ENCODE data around the gene TRA2A.
A peak's percentile ranks its signal among the peaks of the same experiment; 100 is the strongest.
"Not testable (repeated sequence)": the region's sequence is repeated elsewhere in the genome, so short reads cannot be mapped to it uniquely, and the experiment has no call there.

TRA2A gene

DNA sequence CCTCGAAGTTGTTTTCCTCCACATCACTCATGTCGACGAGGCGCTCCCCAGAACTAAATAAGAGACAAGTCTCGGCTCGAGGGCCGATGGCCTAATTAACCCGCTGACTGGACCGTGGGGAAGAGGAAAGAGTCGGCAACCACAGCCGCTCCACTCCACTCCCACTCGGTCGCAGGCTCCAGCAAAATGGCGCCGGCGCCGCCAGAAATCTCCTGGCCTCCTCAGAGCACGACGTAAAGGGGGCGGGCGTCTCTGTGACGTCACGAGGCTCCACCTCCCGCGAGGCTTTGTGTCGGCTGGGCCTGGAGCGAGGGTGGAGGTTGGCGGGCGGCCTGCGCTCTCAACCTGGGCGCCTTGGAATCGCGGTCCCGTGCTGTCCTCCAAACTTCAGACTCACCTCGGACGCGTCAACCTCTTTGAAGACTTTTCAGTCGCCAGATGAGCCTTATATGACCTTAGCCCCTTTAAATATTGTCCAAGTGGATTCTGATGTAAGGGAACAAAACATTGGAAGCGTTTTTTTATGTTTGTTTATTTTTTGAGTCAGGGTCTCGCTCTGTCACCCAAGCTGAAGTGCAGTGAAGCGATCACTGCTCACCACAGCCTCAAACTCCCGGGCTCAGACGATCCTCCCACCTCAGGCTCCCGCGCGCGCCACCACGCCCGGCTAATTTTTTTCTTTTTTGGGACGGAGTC lies at the start of gene TRA2A:
TRA2A (minus strand) TSS at position 188 of the 696 bp plus-strand sequence; CDS start at position 31, 157 bp downstream.
- peak; percentile 61 for DNase-seq

DNA sequence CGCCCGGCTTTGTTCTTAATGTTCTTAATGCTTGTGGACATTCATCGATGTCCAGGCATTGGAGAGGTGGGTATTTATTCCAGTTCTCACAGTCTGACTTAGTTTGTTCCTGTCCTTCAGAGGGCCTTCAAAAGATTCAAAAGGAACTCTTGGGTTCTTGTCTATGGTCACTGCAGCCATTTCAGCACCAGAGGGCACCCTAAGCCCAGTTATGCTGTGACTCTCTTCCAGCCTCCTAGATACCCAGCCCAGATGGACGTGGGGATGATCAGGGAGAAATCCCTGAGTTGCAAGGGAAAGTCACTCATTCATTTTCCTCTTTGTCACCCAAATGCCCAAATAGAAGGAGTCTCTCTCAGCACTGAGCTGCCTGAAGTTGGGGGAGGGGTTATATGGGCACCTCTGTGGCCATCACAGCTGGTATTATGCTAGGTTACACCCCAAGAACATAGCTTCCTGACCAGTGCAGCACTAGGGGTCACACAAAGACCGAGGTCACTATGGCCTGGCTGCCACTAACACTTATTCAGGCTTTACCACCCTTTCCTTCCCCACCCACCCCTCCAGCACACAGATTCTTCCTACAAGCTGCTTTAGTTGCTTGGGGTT lies 38.9 kb upstream of the TRA2A start:
- DNase-seq, result no peak

DNA sequence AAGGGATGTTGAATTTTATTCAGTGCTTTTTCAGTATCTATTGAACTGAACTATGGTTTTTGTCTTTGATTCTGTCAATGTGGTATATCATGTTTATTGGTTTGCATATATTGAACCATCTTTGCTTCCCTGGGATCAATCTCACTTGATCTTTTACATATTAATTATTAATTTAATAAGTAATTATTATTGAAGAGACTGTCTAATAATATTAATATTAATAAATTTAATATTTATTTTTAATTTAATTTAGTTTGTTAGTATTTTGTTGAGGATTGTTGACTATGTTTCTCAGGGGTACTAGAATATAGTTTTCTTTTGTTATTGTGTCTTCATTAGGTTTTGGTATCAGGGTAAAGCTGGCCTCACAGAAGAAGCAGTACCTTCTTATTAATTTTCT lies 26.5 kb upstream of the TRA2A start:
- DNase-seq, result no peak

DNA sequence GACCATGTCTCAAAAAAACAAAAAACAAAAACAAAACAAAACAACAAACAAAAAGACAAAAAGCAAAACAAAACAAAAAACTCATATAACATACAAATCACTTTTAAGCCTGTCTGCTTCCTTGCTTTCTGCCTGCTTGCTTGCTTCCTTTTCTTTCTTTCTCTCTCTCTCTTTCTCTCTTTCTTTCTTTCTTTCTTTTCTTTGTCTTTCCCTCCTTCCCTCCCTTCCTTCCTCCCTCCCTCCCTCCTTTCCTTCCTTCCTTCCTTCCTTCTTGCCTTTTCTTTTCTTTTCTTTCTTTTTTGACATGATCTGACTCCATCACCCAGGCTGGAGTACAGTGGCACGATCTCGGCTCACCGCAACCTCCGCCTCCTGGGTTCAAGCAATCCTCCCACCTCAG lies 15.9 kb upstream of the TRA2A start:
- no peak for DNase-seq

DNA sequence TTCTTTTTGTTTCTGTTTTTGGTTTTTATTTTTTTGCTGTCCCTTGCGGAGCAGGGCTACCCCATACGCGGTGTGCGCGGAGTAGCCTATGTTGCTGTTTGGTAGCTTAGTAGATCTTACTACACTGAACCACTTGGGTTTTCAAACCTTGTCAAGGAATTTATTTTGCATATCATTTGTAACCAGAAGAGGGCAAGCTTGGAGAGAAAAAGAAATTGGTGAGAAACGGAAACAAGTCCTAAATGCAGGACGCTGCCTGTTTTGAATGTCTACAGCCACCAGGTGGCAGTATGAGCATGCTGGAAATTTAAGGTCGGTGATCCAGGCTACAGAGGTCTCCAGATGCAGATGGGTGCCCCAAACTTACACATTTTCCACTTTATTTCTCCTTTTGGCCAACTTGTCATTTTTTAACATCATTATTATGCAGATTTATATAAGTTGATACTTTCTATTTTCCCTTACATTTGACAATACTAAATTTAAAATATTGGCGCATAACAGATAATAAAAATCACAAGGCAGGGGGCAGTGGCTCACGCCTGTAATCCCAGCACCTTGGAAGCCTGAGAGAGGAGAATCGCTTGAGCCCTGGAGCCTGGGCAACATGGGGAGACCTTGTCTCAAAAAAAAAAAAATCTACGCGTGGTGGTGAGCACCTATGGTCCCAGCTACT lies 15.3 kb upstream of the TRA2A start:
- no peak for DNase-seq

DNA sequence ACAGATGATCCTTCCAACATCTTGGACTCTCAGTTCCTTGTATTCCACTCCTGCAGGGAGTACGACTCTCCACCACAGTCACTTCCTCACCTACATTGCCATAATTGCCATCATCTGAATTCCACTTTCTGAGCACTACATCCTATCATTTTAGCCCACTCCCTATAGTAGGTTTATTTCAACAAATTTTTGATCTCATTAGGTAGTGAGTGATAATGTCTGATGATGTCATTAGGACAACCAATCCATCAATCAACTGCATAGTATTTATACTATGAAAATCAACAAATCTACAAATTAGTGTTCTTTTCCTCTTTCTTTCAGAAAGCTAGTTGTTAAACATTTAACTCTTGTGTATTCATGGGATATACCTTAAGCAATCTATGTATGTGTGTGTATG lies 13.7 kb upstream of the TRA2A start:
- DNase-seq, result no peak

DNA sequence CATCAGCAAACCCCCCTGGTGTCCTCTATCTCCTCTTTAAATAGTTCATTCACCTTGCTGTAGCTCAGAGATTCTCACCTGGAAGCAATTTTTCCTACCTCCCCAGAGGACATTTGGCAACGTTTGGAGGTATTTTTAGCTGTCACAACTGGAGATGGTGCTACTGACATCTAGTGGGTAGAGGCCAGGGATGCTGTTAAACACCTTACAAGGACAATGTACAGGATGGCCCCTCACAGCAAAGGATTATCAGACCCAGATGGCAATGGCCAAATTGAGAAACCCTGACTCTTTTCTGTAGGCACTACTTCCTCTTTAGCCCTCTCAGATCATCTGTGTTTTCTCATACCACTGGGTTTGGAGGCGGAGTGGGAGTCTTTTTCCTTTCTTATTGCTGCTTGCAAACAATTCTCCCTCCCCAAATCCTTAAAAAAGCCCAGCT lies 13.2 kb upstream of the TRA2A start:
- no peak for DNase-seq

DNA sequence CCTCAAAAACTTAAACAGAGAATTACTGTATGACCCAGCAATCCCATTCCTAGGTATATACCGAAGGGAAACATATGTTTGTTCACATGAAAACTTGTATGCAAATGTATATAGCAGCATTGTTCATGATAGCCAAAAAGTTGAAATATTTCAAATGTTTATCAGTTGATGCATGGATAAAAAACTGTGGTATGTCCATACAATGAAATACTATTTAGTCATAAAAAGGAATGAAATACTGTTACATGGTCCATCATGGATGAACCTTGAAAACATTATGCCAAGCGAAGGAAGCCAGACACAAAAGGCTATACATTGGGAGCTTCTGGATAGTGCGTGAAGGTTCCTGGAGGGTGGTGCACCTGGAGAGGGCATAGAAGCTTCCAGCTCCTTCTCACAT lies 11.0 kb upstream of the TRA2A start:
- no peak for DNase-seq

DNA sequence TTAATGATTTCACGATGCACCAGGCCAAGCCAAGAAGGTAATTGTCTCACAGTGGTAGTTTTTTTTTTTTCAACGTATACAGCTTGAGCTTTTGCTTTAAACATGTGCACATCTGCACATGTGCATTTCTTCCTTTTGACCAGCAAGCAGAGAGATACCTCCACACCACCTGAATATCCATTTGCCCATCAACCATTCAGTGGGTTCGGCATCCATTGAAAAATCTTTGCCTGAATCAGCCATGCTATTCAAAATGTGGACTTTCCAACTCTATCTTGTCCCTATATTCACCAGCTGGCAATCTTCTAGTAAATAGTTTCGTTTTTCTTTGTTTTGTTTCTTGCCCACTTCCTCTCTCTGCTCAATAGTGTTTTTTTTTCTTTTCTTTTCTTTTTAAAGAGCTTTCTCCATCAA lies 7.7 kb upstream of the TRA2A start:
- DNase-seq, result no peak

DNA sequence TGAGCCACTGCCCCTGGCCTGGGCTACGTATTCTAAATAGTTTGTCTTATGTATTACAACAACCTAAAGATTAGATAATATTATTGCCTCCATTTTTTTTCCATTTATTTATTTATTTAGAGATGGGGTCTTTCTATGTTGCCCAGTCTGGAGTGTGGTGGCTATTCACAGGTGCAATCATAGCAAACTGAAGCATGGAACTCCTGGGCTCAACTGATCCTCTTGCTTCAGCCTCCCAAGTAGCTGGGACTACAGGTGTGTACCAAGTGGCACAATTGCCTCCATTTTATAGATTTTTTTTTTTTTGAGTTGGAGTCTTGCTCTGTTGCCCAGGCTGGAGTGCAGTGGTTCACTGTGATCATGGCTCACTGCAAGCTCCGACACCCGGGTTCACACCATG lies 6.5 kb upstream of the TRA2A start:
- DNase-seq, result no peak

DNA sequence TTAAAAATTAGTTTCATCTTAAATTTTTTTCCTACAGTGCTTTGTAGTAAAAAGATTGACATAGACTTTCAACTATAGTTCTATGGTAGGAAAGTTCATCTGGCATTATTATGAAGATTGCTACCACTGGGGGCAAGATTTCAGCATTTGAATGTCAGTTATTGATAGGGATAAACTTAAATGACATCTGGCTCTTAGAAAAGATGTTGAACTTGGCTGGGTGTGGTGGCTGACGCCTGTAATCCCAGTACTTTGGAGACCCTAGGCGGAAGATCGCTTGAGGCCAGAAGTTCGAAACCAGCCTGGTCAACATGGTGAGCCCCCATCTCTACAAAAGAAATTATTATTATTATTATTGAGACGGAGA lies 1.4 kb upstream of the TRA2A start:
- DNase-seq, result no peak

DNA sequence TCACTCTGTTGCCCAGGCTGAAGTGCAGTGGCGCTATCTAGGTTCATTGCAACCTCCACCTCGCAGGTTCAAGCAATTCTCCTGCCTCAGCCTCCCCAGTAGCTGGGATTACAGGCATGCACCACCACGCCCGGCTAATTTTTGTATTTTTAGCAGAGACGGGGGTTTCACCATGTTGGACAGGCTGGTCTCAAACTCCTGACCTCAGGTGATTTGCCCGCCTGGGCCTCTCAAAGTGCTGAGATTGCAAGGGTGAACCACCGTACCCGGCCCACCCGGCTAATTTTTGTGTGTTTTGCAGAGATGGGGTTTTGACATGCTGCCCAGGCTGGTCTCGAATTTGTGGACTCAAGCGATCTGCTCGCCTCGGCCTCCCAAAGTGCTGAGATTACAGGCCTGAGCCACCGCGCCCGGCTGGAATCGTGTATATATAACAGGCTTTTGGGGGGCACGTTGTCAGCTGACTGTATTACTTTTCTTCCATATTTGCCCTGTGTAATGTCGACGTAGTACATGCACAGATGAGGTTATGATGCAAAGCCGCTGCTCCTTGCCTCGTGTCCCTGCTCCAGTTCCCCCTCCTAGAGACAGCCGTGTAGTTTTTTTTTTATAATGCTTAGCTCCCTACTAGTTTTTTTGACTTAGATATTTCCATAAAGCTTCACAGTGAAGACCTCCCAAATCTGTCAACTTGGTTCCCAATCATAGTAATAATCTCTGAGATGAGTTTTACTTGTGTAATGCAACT lies 883 bp upstream of the TRA2A start:
- no peak for DNase-seq

DNA sequence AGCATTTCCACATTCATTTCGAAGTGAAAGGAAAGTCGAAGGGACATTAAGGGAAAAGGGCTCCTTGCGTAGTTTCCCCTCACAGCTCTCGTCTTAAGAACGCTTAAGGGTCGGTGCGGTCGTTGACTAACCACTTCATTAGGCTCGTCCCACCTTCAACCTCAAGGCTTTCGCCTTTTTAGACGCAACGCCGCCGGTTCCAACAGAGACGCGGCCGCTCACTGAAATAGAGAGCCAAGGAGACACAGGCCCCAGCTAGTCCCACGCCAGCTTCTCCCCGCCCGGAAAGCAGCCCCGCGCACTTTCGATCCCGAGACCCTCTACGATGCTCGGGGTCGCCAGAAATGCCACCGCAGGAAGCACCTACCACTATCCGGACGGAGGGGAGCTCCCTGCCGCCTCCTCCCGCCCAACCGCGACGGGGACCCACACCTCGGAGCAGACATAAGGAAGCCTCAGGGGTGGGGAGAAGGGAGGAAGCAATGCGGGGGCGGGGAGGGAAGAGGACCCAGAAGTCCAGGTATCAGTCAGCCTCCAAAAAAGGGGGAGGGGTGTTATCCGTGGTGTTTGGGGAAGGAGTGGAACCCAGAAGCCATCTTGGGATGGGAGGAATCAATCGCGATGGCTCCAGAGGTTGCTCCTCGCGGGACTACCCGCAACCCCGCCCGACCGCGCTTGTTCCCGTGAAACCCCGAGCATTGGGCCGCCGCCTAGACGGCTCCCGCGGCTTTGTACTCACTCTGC lies 559 bp downstream of the TRA2A start:
- DNase-seq, result no peak

DNA sequence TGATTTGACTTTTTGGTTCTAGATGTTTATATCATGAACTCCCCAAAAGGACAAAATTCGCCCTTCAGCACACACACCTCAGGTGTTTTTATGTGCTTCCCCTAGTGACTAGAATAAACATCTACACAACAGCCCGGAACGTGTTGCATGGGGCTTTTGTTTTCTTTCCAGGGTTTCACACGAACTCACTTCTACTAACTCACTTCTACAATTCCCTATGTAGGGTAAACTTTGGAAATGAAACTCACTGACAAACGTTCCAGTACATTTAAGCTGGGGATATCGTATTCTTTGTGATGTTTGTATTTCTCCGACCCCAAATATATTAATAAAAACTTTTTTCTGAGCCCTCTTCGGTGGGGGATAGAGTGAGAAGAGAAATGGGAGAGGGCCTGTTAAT lies 1.4 kb downstream of the TRA2A start:
- no peak for DNase-seq

DNA sequence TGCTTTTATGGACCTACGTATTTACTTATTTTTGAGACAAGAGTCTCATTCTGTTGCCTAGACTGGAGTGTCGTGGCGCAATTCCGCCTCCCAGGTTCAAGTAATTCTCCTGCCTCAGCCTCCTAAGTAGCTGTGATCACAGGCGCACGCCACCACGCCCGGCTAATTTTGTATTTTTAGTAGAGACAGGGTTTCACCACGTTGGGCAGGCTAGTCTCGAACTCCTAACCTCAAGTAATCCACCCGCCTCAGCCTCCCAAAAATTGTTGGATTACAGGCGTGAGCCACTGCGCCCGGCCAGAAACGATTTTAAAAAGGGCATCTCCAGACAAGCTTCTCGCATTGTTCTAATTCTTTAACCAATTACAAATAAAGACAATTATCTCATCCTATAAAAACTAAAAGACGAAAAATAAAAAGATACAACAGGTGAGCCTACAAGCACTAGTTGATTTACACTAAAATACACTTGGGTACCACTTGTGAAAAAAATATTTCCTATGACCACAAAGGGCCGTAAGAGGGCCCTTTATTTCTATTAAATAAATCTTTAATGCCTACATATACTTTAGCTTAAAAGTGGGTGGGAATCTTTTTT lies 2.4 kb downstream of the TRA2A start:
- DNase-seq, result no peak

DNA sequence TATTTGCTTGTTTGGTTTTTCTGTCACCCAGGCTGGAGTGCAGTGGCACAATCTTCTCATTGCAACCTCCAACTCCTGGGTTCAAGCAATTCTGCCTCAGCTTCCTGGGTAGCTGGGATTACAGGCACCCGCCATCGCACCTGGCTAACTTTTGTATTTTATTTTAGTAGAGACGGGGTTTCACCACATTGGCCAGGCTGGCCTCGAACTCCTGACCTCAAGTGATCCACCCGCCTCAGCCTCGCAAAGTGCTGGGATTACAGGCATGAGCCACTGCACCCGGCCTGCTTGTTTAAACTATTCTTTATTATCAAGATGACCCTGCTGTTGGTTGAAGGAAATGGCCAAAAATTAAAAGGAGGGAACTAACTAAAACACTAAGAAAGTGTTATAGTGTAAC lies 6.2 kb downstream of the TRA2A start:
- not testable (repeated sequence) for DNase-seq

DNA sequence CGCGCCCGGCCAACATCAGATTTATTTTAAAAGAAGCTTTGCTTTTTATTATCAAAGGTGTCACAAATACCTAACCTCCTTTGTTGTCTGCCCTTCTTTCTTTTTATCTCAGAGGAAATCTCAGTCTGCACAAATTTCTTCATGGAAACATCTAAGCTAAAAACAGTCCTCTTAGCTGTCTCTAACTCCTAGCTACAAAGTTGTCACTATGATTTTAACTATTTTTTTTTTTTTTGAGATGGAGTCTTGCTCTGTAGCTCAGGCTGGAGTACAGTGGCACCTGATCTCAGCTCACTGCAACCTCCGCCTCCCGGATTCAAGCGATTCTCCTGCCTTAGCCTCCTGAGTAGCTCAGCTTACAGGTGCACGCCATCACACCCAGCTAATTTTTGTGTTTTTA lies 7.3 kb downstream of the TRA2A start:
- no peak for DNase-seq

DNA sequence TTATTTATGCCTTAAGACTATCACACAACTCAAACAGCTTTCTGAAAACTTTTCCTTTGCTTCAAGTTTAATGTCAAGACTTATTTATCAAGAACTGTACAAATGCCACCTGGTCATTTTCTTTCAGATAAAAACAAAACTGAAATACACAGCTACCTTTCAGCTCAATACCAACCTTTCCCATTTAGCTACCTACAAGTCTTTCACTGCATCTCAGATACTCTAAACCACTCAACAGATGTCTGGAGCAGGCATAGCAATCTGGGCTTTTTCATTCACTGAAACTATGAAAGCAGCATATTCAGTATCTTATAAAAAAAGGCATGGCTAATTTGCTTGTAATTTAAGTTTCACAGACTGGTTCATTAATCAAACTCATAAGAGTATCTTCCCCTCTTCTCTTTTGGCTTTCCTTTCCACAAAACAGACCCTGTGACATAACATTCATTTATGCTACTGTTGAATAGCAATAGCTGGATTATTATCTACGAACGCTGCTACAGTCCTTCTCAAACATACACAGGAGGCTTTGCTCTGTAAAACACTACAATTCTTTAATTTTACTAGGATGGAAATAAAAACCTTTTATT lies 8.2 kb downstream of the TRA2A start:
- DNase-seq, result no peak

DNA sequence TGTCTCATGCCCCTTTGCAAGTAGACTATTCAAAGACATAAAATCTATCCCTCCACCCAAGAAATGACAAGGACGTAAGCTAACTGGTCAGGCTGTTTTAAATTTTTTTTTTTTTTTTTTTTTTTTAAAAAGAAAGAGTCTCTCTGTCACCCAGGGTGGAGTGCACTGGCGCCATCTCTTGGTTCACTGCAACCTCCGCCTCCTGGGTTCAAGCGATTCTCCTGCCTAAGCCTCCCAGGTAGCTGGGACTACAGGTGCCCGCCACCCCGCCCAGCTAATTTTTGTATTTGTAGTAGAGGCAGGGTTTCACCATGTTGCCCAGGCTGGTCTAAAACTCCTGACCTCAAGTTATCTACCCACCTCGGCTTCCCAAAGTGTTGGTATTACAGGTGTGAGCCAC lies 11.2 kb downstream of the TRA2A start:
- no peak for DNase-seq

DNA sequence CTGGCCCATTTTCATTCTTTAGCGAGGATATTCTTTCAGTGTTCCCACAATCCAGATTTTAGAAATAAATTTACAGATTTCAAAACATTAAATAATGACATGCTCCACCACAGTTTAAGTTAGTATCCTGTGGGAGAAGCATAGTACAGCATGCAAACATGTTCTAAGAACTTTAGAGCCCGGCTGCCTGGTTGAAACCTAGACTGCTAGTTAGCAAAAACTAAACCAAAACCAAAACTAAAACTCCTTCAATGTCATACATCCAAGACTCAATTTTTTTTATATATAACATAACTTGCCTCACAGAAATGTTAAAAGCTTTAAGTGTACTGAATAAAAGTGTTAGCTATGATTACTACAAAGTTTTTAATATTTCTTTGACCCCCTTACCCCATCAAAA lies 17.0 kb downstream of the TRA2A start:
- DNase-seq, result no peak

DNA sequence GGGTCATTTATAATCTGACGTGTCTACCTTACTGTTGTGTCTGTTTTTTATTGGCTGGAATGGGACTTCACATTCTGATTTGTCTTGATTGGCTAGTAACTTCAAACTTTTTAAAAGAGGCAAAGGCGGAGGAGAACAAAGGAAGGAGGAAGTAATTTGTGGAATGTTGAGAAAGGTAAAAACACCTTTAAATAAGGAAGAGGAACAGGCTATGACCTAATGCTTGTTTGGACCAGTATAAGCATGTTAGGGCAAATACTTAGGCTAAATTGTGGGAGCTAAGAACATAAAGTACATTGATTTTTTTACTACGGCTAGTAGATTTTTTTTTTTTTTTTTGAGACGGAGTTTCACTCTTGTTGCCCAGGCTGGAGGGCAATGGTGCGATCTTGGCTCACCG lies 18.0 kb downstream of the TRA2A start:
- DNase-seq, result not testable (repeated sequence)

DNA sequence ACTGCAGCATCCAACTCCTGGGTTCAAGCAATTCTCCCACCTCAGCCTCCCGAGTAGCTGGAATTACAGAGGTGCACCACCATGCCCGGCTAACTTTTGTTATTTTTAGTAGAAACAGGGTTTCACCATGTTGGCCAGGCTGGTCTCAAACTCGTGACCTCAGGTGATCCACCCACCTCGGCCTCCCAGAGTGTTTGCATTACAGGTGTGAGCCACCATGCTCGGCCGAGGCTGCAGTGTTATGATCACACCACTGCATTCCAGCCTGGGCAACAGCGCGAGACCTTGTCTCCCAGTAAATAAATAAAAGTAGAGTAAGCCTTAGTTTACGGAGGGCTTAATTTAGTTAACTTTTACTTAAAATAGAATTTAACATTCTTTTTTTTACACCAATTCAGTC lies 37.8 kb downstream of the TRA2A start:
- DNase-seq, result no peak

Measured in cortex of kidney (tissue), 1 donor.